ENCODE data around the gene BHLHE40. TPM values are rescaled to one million over a fixed set of nuclear protein-coding genes. Genes with fewer than 3 reads are reported as not detected.
A peak's percentile ranks its signal among the peaks of the same experiment; 100 is the strongest.

The BHLHE40 gene
- total and polyA plus RNA-seq, 10 of the 15 experiments (the other 5 are each of a cell fraction or from before 2014, with no cell fraction given), result 25.2 to 106 (median 51.4) TPM

DNA sequence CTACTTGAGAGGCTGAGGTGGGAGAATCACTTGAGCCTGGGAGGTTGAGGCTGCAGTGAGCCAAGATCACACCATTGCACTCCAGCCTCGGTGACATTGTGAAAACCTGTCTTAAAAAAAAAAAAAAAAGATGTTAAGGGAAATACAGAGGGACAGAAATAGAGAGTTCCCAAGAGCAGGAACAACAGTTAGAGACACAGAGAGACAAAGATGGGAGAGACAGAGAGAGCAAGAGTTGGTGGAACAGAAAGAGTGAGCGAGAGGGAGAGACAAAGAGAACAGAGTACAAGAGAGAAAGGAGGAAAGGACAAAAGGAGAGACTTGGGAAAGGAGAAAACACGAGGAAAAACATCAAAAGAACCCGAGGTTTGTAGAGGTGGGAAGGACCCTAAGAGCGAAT is 35.8 kb downstream of the BHLHE40 start:
- Histone ChIP-seq H3K36me3 (ENCODE audit: control insufficient read depth in 2 of 2, insufficient read depth in 2 of 2, low read length in 1 of 2) (no peaks in the 10 kb centered on the region), H3K79me2 (ENCODE audit: control insufficient read depth, insufficient read depth, low read length) (no peaks in the 10 kb centered on the region), H3K4me2 (ENCODE audit: control insufficient read depth, insufficient read depth) (no peak overlapping the region), H3K27me3 (replicated peaks in 1 of 2; ENCODE audit: control insufficient read depth in 2 of 2, insufficient read depth in 2 of 2, low read length in 1 of 2) (no peaks in the 10 kb centered on the region), H3K4me3 (no peak overlapping the region), H2AFZ (ENCODE audit: control insufficient read depth, low read depth, low read length) (no peak overlapping the region), H3K9ac (ENCODE audit: control insufficient read depth, insufficient read depth, low read length) (no peak overlapping the region), H3K27ac (ENCODE audit: control insufficient read depth, insufficient read depth) (no peak overlapping the region), H3K9me3 (replicated peaks; ENCODE audit: control insufficient read depth, insufficient read depth, low read length) (no peaks in the 10 kb centered on the region), H4K20me1 (ENCODE audit: control insufficient read depth, insufficient read depth) (no peaks in the 10 kb centered on the region), H3K4me1 (ENCODE audit: control insufficient read depth, insufficient read depth, low read length) (peaks cover 51% of the 10 kb centered on the region)
- ChIA-PET RAD21 (ENCODE audit: unreplicated experiment) (interaction anchor here (4.4 to 16.6 kb wide), 2 partner anchors 12 to 33 kb away, joined by 17 to 421 read pairs; partner anchors contain the start of gene BHLHE40), SMC1A (ENCODE audit: uncharacterized antibody, unreplicated experiment) (interaction anchor here (1.4 to 4.7 kb wide), 3 partner anchors 21 to 38 kb away, joined by 6 to 60 read pairs (median 33); no protein-coding TSS in a partner anchor), POLR2A (interaction anchor here (3.8 kb wide), 1 partner anchor 29 kb away, joined by 22 read pairs; no protein-coding TSS in a partner anchor), CTCF (interaction anchor here (1.9 kb wide), 1 partner anchor 13 kb away, joined by 6 read pairs; no protein-coding TSS in a partner anchor)
- TF ChIP-seq TBL1XR1 (IDR thresholded peaks at IDR 0.05; ENCODE audit: low read depth, low read length) (no peak), STAT3 (IDR thresholded peaks at IDR 0.05; ENCODE audit: low read depth, low read length) (no peak), EGR1 (IDR thresholded peaks at IDR 0.05; ENCODE audit: borderline replicate concordance in 1 of 2, low read depth in 2 of 2, low read length in 2 of 2) (no peak)
- ATAC-seq, result no peak
- intact Hi-C loops (cut with micrococcal nuclease; ENCODE audit: unreplicated experiment), result loop anchor here (10.0 kb wide), 1 partner anchor 180 kb away; no protein-coding TSS in a partner anchor
- FAIRE-seq, result no peak
- no peak for DNase-seq (ENCODE audit: low read depth, low spot score)
- 51% methylated on average over 5 of the region's 5 CpGs for WGBS (ENCODE audit: insufficient coverage, insufficient replicate concordance, low lambda C conversion rate, missing lambda C conversion rate)
- in situ Hi-C loops (cut with MboI), result no loop called here
- no TSS peak for BruUV-seq (replicated peaks)

DNA sequence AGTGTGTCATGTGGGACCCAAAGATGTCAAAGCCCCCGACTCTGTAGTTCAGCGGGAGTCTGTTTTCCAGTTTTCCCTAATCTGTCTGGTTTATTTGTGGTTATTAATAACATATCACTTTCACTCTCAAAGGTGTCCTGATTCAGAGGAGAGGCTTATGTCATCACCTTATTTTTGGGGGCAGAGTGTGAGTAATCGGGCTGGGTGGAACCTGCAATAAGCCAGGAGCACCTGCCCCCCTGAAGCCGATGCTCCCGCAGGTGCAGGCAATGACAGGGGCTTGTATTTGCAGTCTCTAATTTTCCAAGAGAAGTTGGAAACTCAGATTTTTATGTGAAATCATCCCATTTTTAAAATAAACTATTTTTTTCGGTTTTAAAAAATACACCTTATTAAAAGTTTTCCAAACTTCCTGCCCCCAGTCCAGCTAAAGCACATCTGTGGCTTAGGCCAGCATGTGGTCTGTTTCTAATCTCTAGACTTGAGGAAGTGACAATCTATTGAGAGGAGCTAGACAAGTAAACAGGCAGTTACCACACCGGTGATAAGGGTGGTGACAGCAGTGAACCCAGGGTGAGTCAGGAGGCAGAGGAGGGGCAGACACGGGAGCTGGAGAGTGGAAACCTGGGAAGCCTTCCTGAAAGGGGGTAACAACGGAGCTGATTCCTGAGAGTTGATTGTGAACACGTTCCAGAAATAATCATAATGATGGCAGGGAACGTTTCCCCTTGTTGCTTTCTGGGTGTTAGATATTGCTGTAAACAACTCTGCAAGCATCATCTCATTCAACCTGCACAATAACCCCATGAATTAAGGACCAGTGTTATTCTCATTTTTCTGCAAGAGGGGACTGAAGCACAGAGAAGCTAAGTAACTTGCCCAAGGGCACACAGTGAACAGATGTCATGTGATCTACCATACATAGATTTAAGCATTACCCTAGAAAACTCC is 37.2 kb downstream of the BHLHE40 start:
- in situ Hi-C loops (cut with MboI) (no loop called here), intact Hi-C loops (cut with micrococcal nuclease; ENCODE audit: unreplicated experiment) (loop anchor here (10.0 kb wide), 1 partner anchor 178 kb away; no protein-coding TSS in a partner anchor)
- Histone ChIP-seq H3K27me3 (replicated peaks in 1 of 2; ENCODE audit: control insufficient read depth in 2 of 2, insufficient read depth in 2 of 2, low read length in 1 of 2) (no peaks in the 10 kb centered on the region), H3K9ac (ENCODE audit: control insufficient read depth, insufficient read depth, low read length) (no peak overlapping the region), H3K4me2 (ENCODE audit: control insufficient read depth, insufficient read depth) (0 out of 2 replicates have a peak overlapping the region, but pooled peaks have one; percentile 0), H3K4me3 (no peak overlapping the region), H3K9me3 (replicated peaks; ENCODE audit: control insufficient read depth, insufficient read depth, low read length) (no peaks in the 10 kb centered on the region), H3K79me2 (ENCODE audit: control insufficient read depth, insufficient read depth, low read length) (no peaks in the 10 kb centered on the region), H3K36me3 (ENCODE audit: control insufficient read depth in 2 of 2, insufficient read depth in 2 of 2, low read length in 1 of 2) (no peaks in the 10 kb centered on the region), H3K4me1 (ENCODE audit: control insufficient read depth, insufficient read depth, low read length) (peaks cover 43% of the 10 kb centered on the region), H2AFZ (ENCODE audit: control insufficient read depth, low read depth, low read length) (no peak overlapping the region), H3K27ac (ENCODE audit: control insufficient read depth, insufficient read depth) (no peak overlapping the region), H4K20me1 (ENCODE audit: control insufficient read depth, insufficient read depth) (no peaks in the 10 kb centered on the region)
- FAIRE-seq (peak; percentile 71), DNase-seq (ENCODE audit: low read depth, low spot score) (no peak), ATAC-seq (peak; percentile 63)
- WGBS (ENCODE audit: insufficient coverage, insufficient replicate concordance, low lambda C conversion rate, missing lambda C conversion rate), result 36% methylated on average over 11 of the region's 11 CpGs
- ChIA-PET RAD21 (ENCODE audit: unreplicated experiment) (interaction anchor here (0.7 to 16.6 kb wide), 8 partner anchors 9 to 304 kb away, joined by 3 to 421 read pairs (median 6); partner anchors contain the start of gene BHLHE40), SMC1A (ENCODE audit: uncharacterized antibody, unreplicated experiment) (interaction anchor here (0.6 to 3.9 kb wide), 18 partner anchors 9 to 305 kb away, joined by 3 to 33 read pairs (median 3); no protein-coding TSS in a partner anchor), CTCF (interaction anchor here (0.6 to 2.6 kb wide), 14 partner anchors 8 to 383 kb away, joined by 3 to 19 read pairs (median 3); no protein-coding TSS in a partner anchor), POLR2A (interaction anchor here (0.5 to 3.8 kb wide), 9 partner anchors 9 to 40 kb away, joined by 3 to 22 read pairs (median 4); no protein-coding TSS in a partner anchor)
- BruUV-seq (replicated peaks), result no TSS peak
- TF ChIP-seq ATF7 (IDR thresholded peaks at IDR 0.05; ENCODE audit: low read depth), result peak; percentile 55
- TF ChIP-seq EZH2 (IDR thresholded peaks at IDR 0.05; ENCODE audit: borderline replicate concordance, control insufficient read depth, low read depth, low read length), result no peak
- TF ChIP-seq, protein P1, sequence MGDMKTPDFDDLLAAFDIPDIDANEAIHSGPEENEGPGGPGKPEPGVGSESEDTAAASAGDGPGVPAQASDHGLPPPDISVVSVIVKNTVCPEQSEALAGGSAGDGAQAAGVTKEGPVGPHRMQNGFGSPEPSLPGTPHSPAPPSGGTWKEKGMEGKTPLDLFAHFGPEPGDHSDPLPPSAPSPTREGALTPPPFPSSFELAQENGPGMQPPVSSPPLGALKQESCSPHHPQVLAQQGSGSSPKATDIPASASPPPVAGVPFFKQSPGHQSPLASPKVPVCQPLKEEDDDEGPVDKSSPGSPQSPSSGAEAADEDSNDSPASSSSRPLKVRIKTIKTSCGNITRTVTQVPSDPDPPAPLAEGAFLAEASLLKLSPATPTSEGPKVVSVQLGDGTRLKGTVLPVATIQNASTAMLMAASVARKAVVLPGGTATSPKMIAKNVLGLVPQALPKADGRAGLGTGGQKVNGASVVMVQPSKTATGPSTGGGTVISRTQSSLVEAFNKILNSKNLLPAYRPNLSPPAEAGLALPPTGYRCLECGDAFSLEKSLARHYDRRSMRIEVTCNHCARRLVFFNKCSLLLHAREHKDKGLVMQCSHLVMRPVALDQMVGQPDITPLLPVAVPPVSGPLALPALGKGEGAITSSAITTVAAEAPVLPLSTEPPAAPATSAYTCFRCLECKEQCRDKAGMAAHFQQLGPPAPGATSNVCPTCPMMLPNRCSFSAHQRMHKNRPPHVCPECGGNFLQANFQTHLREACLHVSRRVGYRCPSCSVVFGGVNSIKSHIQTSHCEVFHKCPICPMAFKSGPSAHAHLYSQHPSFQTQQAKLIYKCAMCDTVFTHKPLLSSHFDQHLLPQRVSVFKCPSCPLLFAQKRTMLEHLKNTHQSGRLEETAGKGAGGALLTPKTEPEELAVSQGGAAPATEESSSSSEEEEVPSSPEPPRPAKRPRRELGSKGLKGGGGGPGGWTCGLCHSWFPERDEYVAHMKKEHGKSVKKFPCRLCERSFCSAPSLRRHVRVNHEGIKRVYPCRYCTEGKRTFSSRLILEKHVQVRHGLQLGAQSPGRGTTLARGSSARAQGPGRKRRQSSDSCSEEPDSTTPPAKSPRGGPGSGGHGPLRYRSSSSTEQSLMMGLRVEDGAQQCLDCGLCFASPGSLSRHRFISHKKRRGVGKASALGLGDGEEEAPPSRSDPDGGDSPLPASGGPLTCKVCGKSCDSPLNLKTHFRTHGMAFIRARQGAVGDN (IDR thresholded peaks at IDR 0.05), result 0 out of 2 replicates have a peak, but pooled peaks have one; percentile 42
- TF ChIP-seq RAD51 (IDR thresholded peaks at IDR 0.05), result peak; percentile 28
- TF ChIP-seq IRF4 (IDR thresholded peaks at IDR 0.05; ENCODE audit: low read depth, low read length), result no peak

Data from GM12878 (cell line).